HUES64 (cell line): ENCODE data around the gene SETD3.

Experiments
- H3K27ac ChIP-seq: 2 replicates; pipeline ENCODE4 v1.7.0; 2013; ENCODE audit warnings: low read depth, low read length, inconsistent platforms
- H3K27me3 ChIP-seq: 2 replicates; pipeline ENCODE4 v1.6.1; 2013; ENCODE audit warnings: mild to moderate bottlenecking, low read length; ENCODE audit not compliant: insufficient read depth
- H3K36me3 ChIP-seq: 2 replicates; pipeline ENCODE4 v1.6.1; 2013; ENCODE audit warnings: mild to moderate bottlenecking, low read length; ENCODE audit not compliant: insufficient read depth
- H3K4me1 ChIP-seq: 2 replicates; pipeline ENCODE4 v1.6.1; 2013; ENCODE audit warnings: mild to moderate bottlenecking, low read length, moderate library complexity; ENCODE audit not compliant: insufficient read depth
- H3K4me3 ChIP-seq: 2 replicates; pipeline ENCODE4 v1.5.1; 2013; ENCODE audit warnings: mild to moderate bottlenecking, low read length, moderate library complexity
- H3K9ac ChIP-seq: 2 replicates; pipeline ENCODE4 v1.6.1; 2013; ENCODE audit warnings: mild to moderate bottlenecking, low read depth, low read length
- H3K9me3 ChIP-seq: 2 replicates; pipeline ENCODE4 v1.6.1; 2013; ENCODE audit warnings: low read depth, low read length; ENCODE audit not compliant: insufficient read depth
- WGBS: fragments of 150-250, 120-280 bp; methylation state at CpG from one replicate; pipeline ENCODE4 v1.1.7; 2013; ENCODE audit warnings: missing lambda C conversion rate; 5-methylcytosine and 5-hydroxymethylcytosine counted together

SETD3 gene

DNA sequence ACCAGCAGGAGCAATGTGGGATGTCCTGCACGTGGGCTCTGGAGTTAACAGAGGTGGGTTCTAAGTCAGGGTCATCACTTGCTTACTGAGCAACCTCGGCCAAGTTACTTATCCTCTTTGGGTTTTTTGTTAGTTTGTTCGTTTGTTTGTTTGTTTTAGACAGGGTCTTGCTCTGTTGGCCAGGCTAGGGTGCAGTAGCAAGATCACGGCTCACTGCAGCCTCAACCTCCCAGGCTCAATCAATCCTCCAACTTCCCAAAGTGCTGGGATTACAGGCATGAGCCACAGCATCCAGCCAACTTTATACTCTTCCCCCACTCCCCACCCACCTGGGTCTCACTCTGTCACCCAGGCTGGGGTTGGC is 78.4 kb downstream of the SETD3 start:
- 88% methylated on average over 4 of the region's 4 CpGs for WGBS
- no peaks in the 10 kb centered on the region for H3K9me3 ChIP-seq
- H3K36me3 ChIP-seq, result peaks cover 63% of the 10 kb centered on the region
- no peak overlapping the region for H3K27ac ChIP-seq
- no peaks in the 10 kb centered on the region; the same call in 1 of the 2 replicates for H3K4me1 ChIP-seq
- no peak overlapping the region for H3K4me3 ChIP-seq
- H3K9ac ChIP-seq, result no peak overlapping the region
- no peaks in the 10 kb centered on the region for H3K27me3 ChIP-seq

DNA sequence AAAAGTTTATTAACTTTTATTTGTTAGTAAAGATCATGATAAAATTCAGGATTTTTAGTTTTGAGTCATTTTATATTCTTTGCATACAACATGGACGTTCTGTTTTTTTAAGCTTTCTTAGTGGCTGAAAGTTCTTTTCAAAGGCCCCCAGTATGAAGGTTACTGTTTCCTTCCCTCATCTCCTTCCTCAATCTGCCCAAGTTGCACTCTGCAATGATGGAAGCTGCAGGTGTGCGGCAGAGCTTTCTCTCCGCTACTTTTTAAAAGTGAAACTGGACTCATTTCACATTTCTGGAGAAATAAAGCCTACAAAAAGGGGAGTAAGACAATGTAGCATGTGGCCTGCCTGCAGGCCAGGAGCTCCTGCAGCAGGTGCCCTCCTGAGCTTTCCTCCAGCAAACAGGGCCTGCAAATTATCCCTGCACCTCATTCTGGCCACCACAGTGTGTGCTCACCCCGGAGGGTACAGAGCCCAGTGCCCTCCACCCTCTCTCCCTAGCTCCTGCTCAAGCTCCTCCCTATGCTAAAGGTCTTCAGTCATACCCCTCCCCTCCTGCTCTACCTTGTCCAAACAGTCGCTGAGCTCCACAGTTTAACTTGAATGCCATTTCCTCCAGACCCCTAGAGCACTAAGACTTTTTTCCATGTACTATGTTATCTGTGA is 78.9 kb downstream of the SETD3 start:
- Histone ChIP-seq H3K4me3 (no peak overlapping the region), H3K9me3 (no peaks in the 10 kb centered on the region), H3K4me1 (no peaks in the 10 kb centered on the region; the same call in 1 of the 2 replicates), H3K36me3 (peaks cover 67% of the 10 kb centered on the region), H3K9ac (no peak overlapping the region), H3K27ac (no peak overlapping the region), H3K27me3 (no peaks in the 10 kb centered on the region)
- WGBS, result 75% methylated on average over 5 of the region's 5 CpGs

DNA sequence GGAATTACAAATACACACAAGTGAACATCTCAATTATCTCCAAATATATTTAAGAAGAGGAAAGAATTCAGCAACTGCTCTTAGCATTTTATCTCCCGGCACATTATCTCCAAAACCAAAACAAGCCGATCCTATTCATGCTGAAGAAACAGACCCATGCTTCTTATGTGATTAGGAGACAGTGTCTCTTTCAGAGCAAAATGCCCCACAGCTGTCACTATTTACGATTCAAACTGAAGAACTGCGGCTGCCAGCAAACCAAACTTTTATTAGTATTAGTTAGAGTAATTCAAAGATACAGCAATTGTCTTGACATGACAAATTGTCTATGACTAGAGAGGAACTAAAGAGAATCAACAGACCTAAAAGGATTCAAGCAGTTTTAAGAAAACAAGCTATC is 79.4 kb downstream of the SETD3 start:
- H3K4me1 ChIP-seq, result no peaks in the 10 kb centered on the region; the same call in 1 of the 2 replicates
- H3K27me3 ChIP-seq, result no peaks in the 10 kb centered on the region
- H3K9me3 ChIP-seq, result no peaks in the 10 kb centered on the region
- 93% methylated on average over 2 of the region's 4 CpGs for WGBS
- H3K4me3 ChIP-seq, result no peak overlapping the region
- H3K9ac ChIP-seq, result no peak overlapping the region
- peaks cover 65% of the 10 kb centered on the region for H3K36me3 ChIP-seq
- H3K27ac ChIP-seq, result no peak overlapping the region

DNA sequence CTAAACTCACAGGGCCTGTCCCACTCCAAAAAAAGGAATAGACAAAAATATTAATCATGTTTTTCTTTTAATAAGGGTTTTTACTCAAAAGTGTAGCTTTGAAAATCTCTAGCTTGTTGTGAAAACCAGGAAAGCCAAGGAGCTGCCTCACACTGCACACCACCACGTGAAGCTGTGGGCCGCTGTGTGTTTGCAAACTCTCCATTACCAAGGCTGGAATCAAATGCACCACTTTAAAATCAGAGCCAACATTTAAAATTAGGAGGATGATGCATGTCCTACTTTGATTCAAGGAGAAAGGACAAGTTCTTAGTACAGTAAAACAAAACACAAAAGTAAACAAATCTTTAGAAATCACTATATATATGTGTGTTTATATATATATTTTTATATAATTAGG is 83.0 kb downstream of the SETD3 start:
- H3K9me3 ChIP-seq, result no peaks in the 10 kb centered on the region
- 97% methylated on average over 2 of the region's 2 CpGs for WGBS
- no peak overlapping the region for H3K27ac ChIP-seq
- no peak overlapping the region for H3K4me3 ChIP-seq
- H3K4me1 ChIP-seq, result peaks cover 9% of the 10 kb centered on the region; the same call in 1 of the 2 replicates
- H3K9ac ChIP-seq, result no peak overlapping the region
- H3K36me3 ChIP-seq, result peaks cover 37% of the 10 kb centered on the region
- H3K27me3 ChIP-seq, result no peaks in the 10 kb centered on the region

DNA sequence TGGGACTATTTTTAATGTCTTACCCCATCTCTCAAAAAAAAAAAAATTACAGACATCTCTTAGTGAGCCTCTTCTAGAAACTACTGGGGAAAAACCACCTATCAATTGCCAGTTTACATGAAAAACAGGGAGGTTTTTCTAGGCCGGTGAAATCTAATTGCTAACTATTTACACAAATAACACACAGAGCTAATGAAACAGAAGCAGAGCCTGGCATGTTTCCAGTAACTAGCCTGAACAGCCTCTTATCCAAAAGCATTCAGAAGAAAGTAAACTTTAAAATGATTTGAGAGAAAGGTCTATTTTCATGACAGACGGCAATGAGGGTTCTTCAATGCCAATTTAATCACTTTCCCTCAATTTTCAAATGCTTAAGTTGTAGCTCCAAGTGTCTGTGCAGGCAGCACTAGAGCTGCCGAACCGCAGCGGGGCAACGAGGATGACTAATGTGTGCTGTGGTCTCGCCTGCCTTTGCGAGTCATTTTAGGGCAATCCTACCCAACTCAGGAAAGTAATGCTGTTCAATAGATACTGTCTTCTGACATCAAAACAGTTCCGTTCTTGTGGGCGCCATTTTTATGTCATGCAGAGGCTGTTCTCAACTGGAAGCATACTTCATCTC is 84.6 kb downstream of the SETD3 start:
- 93% methylated on average over 10 of the region's 10 CpGs for WGBS
- Histone ChIP-seq H3K27me3 (no peaks in the 10 kb centered on the region), H3K36me3 (peaks cover 37% of the 10 kb centered on the region), H3K27ac (no peak overlapping the region), H3K9ac (no peak overlapping the region), H3K4me1 (peaks cover 9% of the 10 kb centered on the region; the same call in 1 of the 2 replicates), H3K4me3 (no peak overlapping the region), H3K9me3 (no peaks in the 10 kb centered on the region)

DNA sequence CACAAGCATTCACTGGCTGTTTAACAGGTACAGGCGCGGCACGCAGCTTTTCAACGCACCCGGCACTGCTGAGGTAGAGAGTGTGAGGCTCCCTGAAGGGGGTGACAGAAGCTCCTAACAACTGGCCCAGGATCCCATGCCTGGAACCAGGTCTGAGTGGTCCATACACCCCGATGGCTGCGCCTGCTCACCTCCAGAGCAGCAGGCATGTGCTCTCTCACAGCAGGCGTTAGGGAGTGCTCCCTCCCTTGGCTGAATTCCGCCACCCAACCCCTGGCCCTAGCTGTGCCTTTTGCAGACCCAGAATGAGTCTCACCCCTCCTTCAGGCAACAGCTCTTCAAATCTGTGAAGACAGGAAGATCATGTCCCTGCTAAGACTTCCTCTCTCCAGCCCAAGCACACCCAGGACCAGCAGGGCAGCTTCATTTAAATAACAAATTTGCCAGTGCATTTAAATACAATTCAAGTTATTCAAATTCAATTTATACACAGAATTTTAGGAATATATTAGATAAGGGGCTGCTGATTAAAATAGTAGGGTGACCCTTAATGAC is 86.0 kb downstream of the SETD3 start:
- H3K27ac ChIP-seq, result peak overlapping the region; percentile 29; the same call in 1 of the 2 replicates
- peaks cover 9% of the 10 kb centered on the region; the same call in 1 of the 2 replicates for H3K4me1 ChIP-seq
- H3K4me3 ChIP-seq, result no peak overlapping the region
- H3K9me3 ChIP-seq, result no peaks in the 10 kb centered on the region
- peaks cover 29% of the 10 kb centered on the region for H3K36me3 ChIP-seq
- no peak overlapping the region for H3K9ac ChIP-seq
- WGBS, result 78% methylated on average over 9 of the region's 9 CpGs
- no peaks in the 10 kb centered on the region for H3K27me3 ChIP-seq

DNA sequence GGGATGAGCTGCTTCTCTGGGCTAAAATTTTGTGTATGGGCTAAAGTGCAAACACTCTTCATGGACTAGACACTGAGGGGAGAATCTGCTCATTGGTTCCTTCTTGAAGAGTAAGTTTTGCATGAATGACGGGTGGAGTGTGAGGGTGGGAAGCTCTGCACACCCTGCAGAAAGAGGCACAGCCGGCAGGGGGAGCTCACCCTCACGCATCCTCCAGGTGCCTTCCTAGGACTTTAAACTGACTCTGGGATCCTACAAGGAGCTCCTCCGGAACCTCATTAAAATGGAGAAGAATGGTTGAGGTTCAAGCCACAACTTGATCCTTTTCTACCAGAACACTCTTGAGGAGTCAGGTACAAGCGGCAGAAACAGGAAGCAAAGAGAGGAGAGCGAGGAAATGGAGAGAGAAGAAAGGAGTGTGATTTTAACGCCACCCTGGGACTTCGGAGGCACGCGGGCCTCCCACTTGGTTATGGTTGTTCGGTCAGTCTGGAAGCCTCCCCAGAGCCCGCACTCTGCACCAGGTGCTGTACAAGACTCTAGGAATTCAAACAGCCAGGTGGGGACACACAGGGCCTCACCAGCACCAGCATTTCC is 87.5 kb downstream of the SETD3 start:
- WGBS, result 76% methylated on average over 12 of the region's 12 CpGs
- Histone ChIP-seq H3K27ac (no peak overlapping the region), H3K9ac (no peak overlapping the region), H3K4me1 (peaks cover 9% of the 10 kb centered on the region; the same call in 1 of the 2 replicates), H3K36me3 (peaks cover 16% of the 10 kb centered on the region), H3K4me3 (no peak overlapping the region), H3K9me3 (no peaks in the 10 kb centered on the region), H3K27me3 (no peaks in the 10 kb centered on the region)

DNA sequence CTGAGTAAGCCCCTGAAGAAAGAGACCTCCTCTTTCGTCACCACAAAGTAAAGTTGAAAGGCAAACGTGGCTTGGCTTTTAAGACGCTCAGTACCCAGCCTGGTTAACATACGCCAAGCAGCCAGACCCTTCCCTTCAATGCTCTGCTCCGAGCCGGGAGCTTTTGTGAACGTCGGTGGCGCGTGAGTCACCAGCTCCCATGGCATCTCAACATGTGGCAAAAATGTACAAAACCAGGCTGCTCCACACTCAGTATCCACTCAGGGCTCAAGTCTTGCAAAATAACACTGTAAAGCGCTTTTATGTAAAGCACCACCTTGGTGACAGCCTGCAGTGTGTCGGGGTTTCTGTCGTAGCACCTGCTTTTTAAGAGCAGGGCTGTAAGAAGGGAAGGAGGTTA is 89.0 kb downstream of the SETD3 start:
- WGBS, result 84% methylated on average over 13 of the region's 13 CpGs
- 0 out of 2 replicates have a peak, but pooled peaks cover 3% of the 10 kb centered on the region for H3K36me3 ChIP-seq
- no peaks in the 10 kb centered on the region for H3K27me3 ChIP-seq
- H3K4me3 ChIP-seq, result no peak overlapping the region
- H3K9ac ChIP-seq, result no peak overlapping the region
- no peaks in the 10 kb centered on the region for H3K9me3 ChIP-seq
- H3K27ac ChIP-seq, result no peak overlapping the region
- peaks cover 9% of the 10 kb centered on the region; the same call in 1 of the 2 replicates for H3K4me1 ChIP-seq

DNA sequence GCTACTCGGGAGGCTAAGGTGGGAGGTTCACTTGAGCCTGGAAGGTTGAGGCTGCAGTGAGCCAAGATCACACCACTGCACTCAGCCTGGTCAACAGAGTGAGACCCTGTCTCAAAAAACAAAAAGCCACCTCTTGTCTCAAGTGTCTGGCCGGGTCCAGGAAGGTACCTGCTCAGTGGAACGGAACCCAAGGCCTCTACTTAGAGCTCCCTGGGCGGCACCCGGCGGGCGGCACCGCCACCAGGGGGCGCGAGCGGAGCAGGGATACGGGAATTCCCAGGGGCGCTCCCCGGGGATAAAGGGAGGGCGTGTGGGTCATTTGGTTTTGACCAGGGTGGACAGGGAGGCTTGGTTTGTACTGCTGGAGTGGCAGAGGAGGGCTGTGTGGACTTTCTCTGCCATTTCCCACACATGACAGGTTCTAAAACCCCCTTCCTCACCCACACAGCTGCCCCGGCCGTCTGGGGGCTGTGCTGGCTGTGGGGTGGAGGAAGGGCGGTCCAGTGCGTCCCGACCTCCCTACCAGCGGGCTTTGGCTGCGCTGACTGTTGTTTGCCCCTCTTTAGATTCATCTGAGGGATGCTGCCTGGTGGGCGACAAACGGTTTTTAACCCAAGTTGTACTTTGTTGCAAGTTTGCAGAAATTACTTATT is 91.4 kb downstream of the SETD3 start:
- Histone ChIP-seq H3K9ac (no peak overlapping the region), H3K9me3 (peaks cover 4% of the 10 kb centered on the region; the same call in 1 of the 2 replicates), H3K4me3 (no peak overlapping the region; the same call in 1 of the 2 replicates), H3K4me1 (peaks cover 3% of the 10 kb centered on the region; the same call in 1 of the 2 replicates), H3K36me3 (no peaks in the 10 kb centered on the region), H3K27me3 (no peaks in the 10 kb centered on the region), H3K27ac (no peak overlapping the region)
- 42% methylated on average over 24 of the region's 24 CpGs for WGBS

DNA sequence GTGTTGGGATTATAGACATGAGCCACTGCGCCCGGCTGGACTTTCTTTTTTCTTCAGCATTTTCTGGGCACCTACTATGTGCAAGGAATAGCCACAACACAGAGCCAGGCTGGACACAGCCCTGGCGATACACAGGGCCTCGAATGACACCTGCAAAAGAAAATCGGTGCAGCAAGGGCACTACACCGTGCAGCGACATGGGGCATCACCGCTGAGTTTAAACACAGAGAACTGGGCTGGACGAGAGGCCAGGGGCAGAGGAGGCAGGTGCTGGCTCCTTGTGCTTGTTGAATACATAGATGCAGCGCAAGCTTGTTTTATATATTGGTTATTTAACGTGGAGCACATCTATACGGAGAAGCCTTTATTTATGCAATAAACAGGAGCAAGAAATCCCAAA is 92.4 kb downstream of the SETD3 start:
- H3K9ac ChIP-seq, result no peak overlapping the region
- H3K9me3 ChIP-seq, result peaks cover 4% of the 10 kb centered on the region; the same call in 1 of the 2 replicates
- no peaks in the 10 kb centered on the region for H3K36me3 ChIP-seq
- H3K4me1 ChIP-seq, result 0 out of 2 replicates have a peak, but pooled peaks cover 4% of the 10 kb centered on the region
- no peak overlapping the region for H3K27ac ChIP-seq
- H3K27me3 ChIP-seq, result no peaks in the 10 kb centered on the region
- WGBS, result 94% methylated on average over 12 of the region's 12 CpGs
- H3K4me3 ChIP-seq, result no peak overlapping the region
